H1 (cell line): ENCODE results near the gene SH3RF3. TPM values are rescaled to one million over a fixed set of nuclear protein-coding genes. Genes with fewer than 3 reads are reported as not detected.

Experiments used
- CTCF ChIA-PET: fragments of 300-600 bp; sonication (Branson Sonifier 250); formaldehyde crosslinking; loops from one replicate; lab custom pipeline; 2021; ENCODE audit not compliant: partially characterized antibody; lab: Charles Lee
- POLR2A ChIA-PET: fragments of 300-600 bp; sonication (Branson Sonifier 250); formaldehyde crosslinking; loops from one replicate; lab custom pipeline; 2021; ENCODE audit warnings: inconsistent platforms; ENCODE audit not compliant: partially characterized antibody; lab: Charles Lee
- DNase-seq, 2 experiments: peaks; one replicate each; pipeline versions ENCODE4 v3.0.0 to v3.0.0-alpha.2; 2010 to 2022; ENCODE audit warnings: low spot score in 2 of 2, low read depth in 1 of 2, mixed read lengths in 1 of 2
- FAIRE-seq: peaks from 2 replicates; lab custom pipeline; 2011; peaks lifted over from hg19 to GRCh38; lab: Jason Lieb, UNC
- H2AFZ ChIP-seq: 2 replicates; pipeline ENCODE4 v1.8.1; 2012; ENCODE audit warnings: low read length, inconsistent platforms
- H2AK5ac ChIP-seq: 2 replicates; pipeline ENCODE4 v1.6.1; 2013; ENCODE audit warnings: low read depth, low read length
- H2BK120ac ChIP-seq: replicated peaks from 2 replicates; pipeline ENCODE3; 2013; ENCODE audit warnings: low read depth, low read length, inconsistent platforms
- H2BK12ac ChIP-seq: 2 replicates; pipeline ENCODE4 v1.6.1; 2013; ENCODE audit warnings: low read depth, low read length
- H2BK15ac ChIP-seq: 2 replicates; pipeline ENCODE4 v1.6.1; 2013; ENCODE audit warnings: low read length
- H2BK20ac ChIP-seq: 2 replicates; pipeline ENCODE4 v1.6.1; 2013; ENCODE audit warnings: low read length
- H2BK5ac ChIP-seq: 2 replicates; pipeline ENCODE4 v1.6.1; 2013; ENCODE audit warnings: low read depth, low read length
- H3K14ac ChIP-seq: 2 replicates; pipeline ENCODE4 v1.6.1; 2013; ENCODE audit warnings: inconsistent platforms; ENCODE audit not compliant: insufficient read length
- H3K18ac ChIP-seq: 2 replicates; pipeline ENCODE4 v1.6.1; 2013; ENCODE audit warnings: low read length; ENCODE audit errors: extremely low read depth
- H3K23ac ChIP-seq: 2 replicates; pipeline ENCODE4 v1.6.1; 2013; ENCODE audit warnings: inconsistent platforms; ENCODE audit not compliant: insufficient read length
- H3K23me2 ChIP-seq: 2 replicates; pipeline ENCODE4 v1.6.1; 2013; ENCODE audit warnings: low read depth, low read length
- H3K27ac ChIP-seq: 2 replicates; pipeline ENCODE4 v1.6.1; 2011; ENCODE audit warnings: low read depth, low read length, inconsistent platforms
- H3K27me3 ChIP-seq, 4 experiments: replicated peaks in 1 of 4; 1 replicate in 1 of 4; 2 replicates in 3 of 4; pipeline versions ENCODE4 v1.6.1 to v1.8.1; 2011 to 2013; ENCODE audit warnings: low read length in 3 of 4, mild to moderate bottlenecking in 3 of 4, inconsistent platforms in 2 of 4, mixed read lengths in 2 of 4, moderate library complexity in 1 of 4; ENCODE audit not compliant: control insufficient read depth in 3 of 4, insufficient read depth in 3 of 4; ENCODE audit errors: extremely low read depth in 1 of 4
- H3K36me3 ChIP-seq, 4 experiments: 2 replicates each; pipeline versions ENCODE4 v1.6.1 to v1.8.1; 2011 to 2013; ENCODE audit warnings: mild to moderate bottlenecking in 4 of 4, low read length in 3 of 4, moderate library complexity in 2 of 4, control low read depth in 1 of 4, inconsistent platforms in 1 of 4; ENCODE audit not compliant: insufficient read depth in 4 of 4, control insufficient read depth in 2 of 4
- H3K4ac ChIP-seq: replicated peaks from 2 replicates; pipeline ENCODE3; 2013; ENCODE audit warnings: low read length, low read depth, mixed read lengths, inconsistent platforms; ENCODE audit not compliant: insufficient read length
- H3K4me1 ChIP-seq, 4 experiments: replicated peaks in 1 of 4; 1 replicate in 1 of 4; 2 replicates in 3 of 4; pipeline versions ENCODE4 v1.6.1 to v1.8.1; 2011 to 2013; ENCODE audit warnings: low read length in 3 of 4, inconsistent platforms in 2 of 4, mixed read lengths in 1 of 4; ENCODE audit not compliant: insufficient read depth in 4 of 4, control insufficient read depth in 3 of 4
- H3K4me2 ChIP-seq, 2 experiments: 2 replicates each; pipeline versions ENCODE4 v1.6.1 to v1.8.1; 2011 to 2013; ENCODE audit warnings: low read depth in 2 of 2, low read length in 2 of 2, control low read depth in 1 of 2, inconsistent platforms in 1 of 2, mild to moderate bottlenecking in 1 of 2; ENCODE audit not compliant: insufficient read depth in 1 of 2
- H3K4me3 ChIP-seq, 4 experiments: fragments of 200-600, 300-600 bp in 1 of 4; sonication (generic), shearing (Covaris generic), sonication (Bioruptor Twin) in 1 of 4; 2 replicates each; pipeline versions ENCODE4 v1.5.1 to v1.8.1; 2011 to 2016; ENCODE audit warnings: low read length in 4 of 4, low read depth in 3 of 4, control low read depth in 2 of 4, inconsistent platforms in 2 of 4, mild to moderate bottlenecking in 2 of 4, mixed read lengths in 1 of 4, moderate library complexity in 1 of 4; ENCODE audit not compliant: insufficient read depth in 2 of 4; ENCODE audit errors: extremely low read depth in 1 of 4
- H3K56ac ChIP-seq: replicated peaks from 2 replicates; pipeline ENCODE3; 2013; ENCODE audit warnings: low read depth, mild to moderate bottlenecking, mixed read lengths, low read length, inconsistent platforms; ENCODE audit not compliant: insufficient read length
- H3K79me1 ChIP-seq: 2 replicates; pipeline ENCODE4 v1.6.1; 2013; ENCODE audit warnings: low read depth, low read length, control low read depth
- H3K79me2 ChIP-seq, 2 experiments: 2 replicates each; pipeline versions ENCODE4 v1.6.1 to v1.8.1; 2012 to 2013; ENCODE audit warnings: low read length in 2 of 2, mild to moderate bottlenecking in 2 of 2, inconsistent platforms in 1 of 2; ENCODE audit not compliant: insufficient read depth in 2 of 2, control insufficient read depth in 1 of 2
- H3K9ac ChIP-seq, 4 experiments: replicated peaks in 1 of 4; 1 replicate in 1 of 4; 2 replicates in 3 of 4; pipeline versions ENCODE4 v1.6.1 to v1.8.1; 2011 to 2013; ENCODE audit warnings: low read depth in 3 of 4, low read length in 3 of 4, control low read depth in 2 of 4, mild to moderate bottlenecking in 2 of 4, moderate library complexity in 2 of 4, inconsistent platforms in 1 of 4; ENCODE audit errors: extremely low read depth in 1 of 4
- H3K9me3 ChIP-seq, 2 experiments: 2 replicates each; pipeline versions ENCODE4 v1.6.1 to v1.8.1; 2012 to 2013; ENCODE audit warnings: mild to moderate bottlenecking in 2 of 2, moderate library complexity in 2 of 2, control low read depth in 1 of 2, inconsistent platforms in 1 of 2, low read depth in 1 of 2, low read length in 1 of 2, mixed read lengths in 1 of 2; ENCODE audit not compliant: insufficient read depth in 2 of 2
- H4K20me1 ChIP-seq, 2 experiments: replicated peaks in 1 of 2; 2 replicates each; pipeline versions ENCODE3 to v1.8.1; 2011 to 2013; ENCODE audit warnings: inconsistent platforms in 2 of 2, low read length in 2 of 2, mild to moderate bottlenecking in 1 of 2; ENCODE audit not compliant: insufficient read depth in 2 of 2, control insufficient read depth in 1 of 2
- H4K5ac ChIP-seq: 2 replicates; pipeline ENCODE4 v1.6.1; 2013; ENCODE audit warnings: low read length, low read depth, mixed read lengths, inconsistent platforms; ENCODE audit not compliant: insufficient read length
- H4K8ac ChIP-seq: 2 replicates; pipeline ENCODE4 v1.8.0; 2013; ENCODE audit warnings: mild to moderate bottlenecking, moderate library complexity, low read length, inconsistent platforms; ENCODE audit not compliant: insufficient read depth; ENCODE audit errors: extremely low read depth
- H4K91ac ChIP-seq: replicated peaks from 2 replicates; pipeline ENCODE3; 2013; ENCODE audit warnings: low read length, mixed read lengths, inconsistent platforms; ENCODE audit not compliant: insufficient read length
- CEBPB ChIP-seq: IDR thresholded peaks from 2 replicates; pipeline ENCODE4 v1.6.1; 2012; ENCODE audit warnings: low read depth, low read length
- CREB1 ChIP-seq: IDR thresholded peaks from 2 replicates; pipeline ENCODE4 v1.6.1; 2012; ENCODE audit warnings: inconsistent platforms
- CTCF ChIP-seq, 3 experiments: IDR thresholded peaks; 1 replicate in 2 of 3; 2 replicates in 1 of 3; pipeline versions ENCODE4 v1.5.1 to v1.6.1; 2011; ENCODE audit warnings: low read length in 3 of 3, mild to moderate bottlenecking in 3 of 3, inconsistent platforms in 2 of 3, low read depth in 1 of 3, moderate library complexity in 1 of 3; ENCODE audit not compliant: insufficient read depth in 1 of 3; ENCODE audit errors: control extremely low read depth in 1 of 3
- KDM1A ChIP-seq: fragments of 200-600, 300-600 bp; sonication (generic); IDR thresholded peaks from 2 replicates; pipeline ENCODE4 v1.7.1; 2016; ENCODE audit warnings: mild to moderate bottlenecking, low read length, borderline replicate concordance
- POU5F1 ChIP-seq: IDR thresholded peaks from 2 replicates; pipeline ENCODE4 v1.6.1; 2011; ENCODE audit warnings: low read depth, mild to moderate bottlenecking, low read length, moderate library complexity
- RAD21 ChIP-seq, 2 experiments: IDR thresholded peaks in 1 of 2; conservative IDR thresholded peaks in 1 of 2; 2 replicates each; pipeline ENCODE4 v1.6.1; 2011; ENCODE audit warnings: low read depth in 2 of 2, low read length in 2 of 2, improper control_type of control experiment in 1 of 2, inconsistent platforms in 1 of 2, mild to moderate bottlenecking in 1 of 2, moderate library complexity in 1 of 2
- RXRA ChIP-seq: IDR thresholded peaks from 2 replicates; pipeline ENCODE4 v1.6.1; 2011; ENCODE audit warnings: low read depth, mild to moderate bottlenecking, low read length, moderate library complexity; ENCODE audit not compliant: insufficient read depth
- WGBS, 2 experiments: shearing (Covaris generic) in 1 of 2; methylation state at CpG; one replicate each; pipeline versions ENCODE4 v1.1.6 to v1.1.7; 2013 to 2015; ENCODE audit warnings: low lambda C conversion rate in 2 of 2, mixed read lengths in 2 of 2, inconsistent platforms in 1 of 2, low coverage in 1 of 2, missing lambda C conversion rate in 1 of 2; ENCODE audit not compliant: insufficient replicate concordance in 2 of 2, insufficient coverage in 1 of 2, insufficient read length in 1 of 2; ENCODE audit errors: extremely low coverage in 1 of 2, missing lambda C conversion rate in 1 of 2; 5-methylcytosine and 5-hydroxymethylcytosine counted together
- polyA plus RNA-seq, 7 experiments: library from polyadenylated mRNA; depleted of rRNA in 3 of 7; stranded (reverse) in 5 of 7; unstranded in 2 of 7; fragments of >200 nt in 5 of 7; fragments of 200-250 nt in 2 of 7; gene quantifications; 1 replicate in 5 of 7; 2 replicates in 1 of 7; 4 replicates in 1 of 7; pipeline versions ENCODE4 v1.2.1 to v1.2.3, GENCODE V29; 2011 to 2013; ENCODE audit warnings: missing spikeins in 2 of 7, mixed read lengths in 2 of 7
- total RNA-seq: library from RNA; stranded (reverse); fragmentation: NEBNext Ultra II Directional; extraction: Animal tissue kit (Norgen Biotek cat#: 25700); gene quantifications from 2 replicates; pipeline ENCODE4 v1.2.1, GENCODE V29; 2021
- TF ChIP-seq, protein P1 (sequence below): IDR thresholded peaks from 2 replicates; pipeline ENCODE4 v1.6.1; 2012; ENCODE audit warnings: inconsistent platforms

Gene SH3RF3
- total and polyA plus RNA-seq, 2 of the 8 experiments (the other 6 are each of a cell fraction or from before 2014, with no cell fraction given), result 0.11 to 0.65 TPM

GRCh38 chr2:109260886-109261700 is 132.1 kb downstream of the SH3RF3 start:
- H2BK120ac ChIP-seq, result no peak overlapping the region
- no peaks in the 10 kb centered on the region for H3K36me3 ChIP-seq
- no peak overlapping the region for H3K56ac ChIP-seq
- H3K18ac ChIP-seq, result no peak overlapping the region
- no peak overlapping the region for H3K4me3 ChIP-seq
- no peak overlapping the region for H3K27ac ChIP-seq
- no peak overlapping the region for H4K8ac ChIP-seq
- H3K27me3 ChIP-seq, result no peaks in the 10 kb centered on the region
- H3K23me2 ChIP-seq, result peaks cover 3% of the 10 kb centered on the region; the same call in 1 of the 2 replicates
- no peak overlapping the region for H4K91ac ChIP-seq
- H3K9me3 ChIP-seq, result no peaks in the 10 kb centered on the region
- no peak overlapping the region for H3K23ac ChIP-seq
- peaks cover 0 to 4% of the 10 kb centered on the region in 2 experiments for H4K20me1 ChIP-seq
- no peak overlapping the region for H3K4ac ChIP-seq
- ChIA-PET CTCF (interaction anchor here (0.8 to 2.9 kb wide), 17 partner anchors 8 to 272 kb away, joined by 3 to 15 read pairs (median 3); no protein-coding TSS in a partner anchor), POLR2A (no interaction called here)
- no peak overlapping the region for H3K4me2 ChIP-seq
- H3K4me1 ChIP-seq, result no peaks in the 10 kb centered on the region
- 0 out of 2 replicates have a peak overlapping the region, but pooled peaks have one; percentile 58 for H2AFZ ChIP-seq
- no peak overlapping the region for H2BK20ac ChIP-seq
- H3K79me1 ChIP-seq, result no peaks in the 10 kb centered on the region
- no peak overlapping the region for H2BK15ac ChIP-seq
- FAIRE-seq (no peak), DNase-seq (no peak)
- no peak overlapping the region for H2BK5ac ChIP-seq
- H3K9ac ChIP-seq, result no peak overlapping the region
- no peak overlapping the region for H4K5ac ChIP-seq
- H3K79me2 ChIP-seq, result peaks cover 0 to 3% of the 10 kb centered on the region in 2 experiments; a peak in 1 of 4 replicates
- H3K14ac ChIP-seq, result no peak overlapping the region
- 0 out of 2 replicates have a peak overlapping the region, but pooled peaks have one; percentile 28 for H2AK5ac ChIP-seq
- H2BK12ac ChIP-seq, result 0 out of 2 replicates have a peak overlapping the region, but pooled peaks have one; percentile 4
- WGBS, 2 experiments, result 89% methylated on average over 8 of the region's 8 CpGs; no CpG with 5 or more reads in 1 of the 2 experiments
- peak; percentile 61 to 69 for TF ChIP-seq RAD21 (IDR thresholded peaks at IDR 0.05 in 1 of 2, conservative IDR thresholded peaks at IDR 0.05 in 1 of 2; ENCODE audit: low read depth in 2 of 2, low read length in 2 of 2)
- TF ChIP-seq POU5F1, result no peak
- TF ChIP-seq, protein P1, sequence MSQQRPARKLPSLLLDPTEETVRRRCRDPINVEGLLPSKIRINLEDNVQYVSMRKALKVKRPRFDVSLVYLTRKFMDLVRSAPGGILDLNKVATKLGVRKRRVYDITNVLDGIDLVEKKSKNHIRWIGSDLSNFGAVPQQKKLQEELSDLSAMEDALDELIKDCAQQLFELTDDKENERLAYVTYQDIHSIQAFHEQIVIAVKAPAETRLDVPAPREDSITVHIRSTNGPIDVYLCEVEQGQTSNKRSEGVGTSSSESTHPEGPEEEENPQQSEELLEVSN, result peak; percentile 40; the same call in 1 of the 2 replicates
- no peak for TF ChIP-seq KDM1A
- TF ChIP-seq CEBPB, result no peak
- TF ChIP-seq CTCF (IDR thresholded peaks at IDR 0.05; ENCODE audit: control extremely low read depth in 1 of 3, insufficient read depth in 1 of 3, low read depth in 1 of 3, low read length in 3 of 3), result peak; percentile 56 to 74 (median 57)
- TF ChIP-seq RXRA, result no peak
- no peak for TF ChIP-seq CREB1
